ENCODE data around the gene ZNF883. TPM values are rescaled to one million over a fixed set of nuclear protein-coding genes. Genes with fewer than 3 reads are reported as not detected.

Gene ZNF883
- 1.2 and 2.2 TPM in 2 replicates for total RNA-seq

GRCh38 chr9:113011911-113012381, at the start of gene ZNF883:
Gene ZNF883, minus strand, starts transcription at chr9:113012192.

GRCh38 chr9:113056191-113057106, 44.5 kb upstream of the ZNF883 start, which contains the start of gene ZFP37:
Gene ZFP37, minus strand, starts transcription at chr9:113056724. Its CDS starts 36 bp downstream, at chr9:113056688.

Other genes with a start within 250 kb of the ZNF883 start
- not detected in 2 replicates for gene SLC46A2, start 121.3 kb downstream of the ZNF883 start, total RNA-seq
- gene ZFP37, start 44.5 kb upstream of the ZNF883 start, total RNA-seq: 2.5 and 3.1 TPM in 2 replicates
- 15.4 and 21.6 TPM in 2 replicates for gene SLC31A2, start 138.8 kb upstream of the ZNF883 start, total RNA-seq
- 17.5 and 27.3 TPM in 2 replicates for gene FKBP15, start 209.1 kb upstream of the ZNF883 start, total RNA-seq
- gene SLC31A1, start 209.4 kb upstream of the ZNF883 start, total RNA-seq: 27.8 and 37.9 TPM in 2 replicates